ENCODE measurements around the gene CORO6.

CORO6 gene

GRCh38 chr17:29612404-29613280, 10.1 kb downstream of the CORO6 start:
- DNase-seq = no peak

GRCh38 chr17:29612094-29612403, 10.7 kb downstream of the CORO6 start:
- no peak for DNase-seq

GRCh38 chr17:29611351-29612093, 11.2 kb downstream of the CORO6 start:
- DNase-seq = no peak

GRCh38 chr17:29610395-29610794, 12.3 kb downstream of the CORO6 start:
- no peak for DNase-seq

- DNase-seq = no peak
Measured at GRCh38 chr17:29608986-29609385, 13.7 kb downstream of the CORO6 start.

- DNase-seq = no peak
Measured at GRCh38 chr17:29607557-29608195, 15.0 kb downstream of the CORO6 start.

- DNase-seq = no peak
Measured at GRCh38 chr17:29603109-29603674, 19.5 kb downstream of the CORO6 start.

- no peak for DNase-seq
Measured at GRCh38 chr17:29597361-29598172, 25.1 kb downstream of the CORO6 start.

- no peak for DNase-seq
Measured at GRCh38 chr17:29596811-29597210, 25.9 kb downstream of the CORO6 start.

- DNase-seq = no peak
Measured at GRCh38 chr17:29595943-29596774, 26.6 kb downstream of the CORO6 start.

- no peak for DNase-seq
Measured at GRCh38 chr17:29595107-29595942, 27.4 kb downstream of the CORO6 start.

- peak; percentile 16 for DNase-seq
Measured at GRCh38 chr17:29594519-29595090, 28.1 kb downstream of the CORO6 start.

- DNase-seq = peak; percentile 47
Measured at GRCh38 chr17:29593591-29594518, 28.9 kb downstream of the CORO6 start.

GRCh38 chr17:29592850-29593551, 29.7 kb downstream of the CORO6 start, which contains the start of gene ANKRD13B:
Gene ANKRD13B (plus strand): TSS chr17:29593132. CDS start chr17:29593622, 490 bp downstream.
- DNase-seq = peak; percentile 56

GRCh38 chr17:29591737-29592608, 30.7 kb downstream of the CORO6 start:
- peak; percentile 83 for DNase-seq

GRCh38 chr17:29591146-29591736, 31.5 kb downstream of the CORO6 start:
- DNase-seq = no peak
